AG10803 (cell line): Measurements from ENCODE around the gene ARRDC1.
A peak's percentile ranks its signal among the peaks of the same experiment; 100 is the strongest.

Experiments
- DNase-seq: peaks from one replicate; pipeline ENCODE4 v3.0.0; 2010; ENCODE audit warnings: low read depth
- H3K4me3 ChIP-seq: 2 replicates; pipeline ENCODE4 v1.5.1; 2011; ENCODE audit warnings: mild to moderate bottlenecking, low read length, control low read depth
- CTCF ChIP-seq: conservative IDR thresholded peaks from 2 replicates; pipeline ENCODE4 v1.5.1; 2011; ENCODE audit warnings: mild to moderate bottlenecking, low read length, control low read depth, inconsistent platforms

The ARRDC1 gene

GRCh38 chr9:137579259-137579604, 26.3 kb upstream of the ARRDC1 start:
- H3K4me3 ChIP-seq: peak overlapping the region; percentile 84
- TF ChIP-seq CTCF: no peak
- DNase-seq: no peak

- no peak for TF ChIP-seq CTCF
- H3K4me3 ChIP-seq: no peak overlapping the region
- no peak for DNase-seq
Measured at GRCh38 chr9:137580209-137580953, 25.1 kb upstream of the ARRDC1 start.

GRCh38 chr9:137580954-137581322, 24.5 kb upstream of the ARRDC1 start:
- H3K4me3 ChIP-seq: no peak overlapping the region
- no peak for DNase-seq
- no peak for TF ChIP-seq CTCF

GRCh38 chr9:137581361-137582285, 23.9 kb upstream of the ARRDC1 start:
- DNase-seq: no peak
- H3K4me3 ChIP-seq: no peak overlapping the region
- TF ChIP-seq CTCF: no peak

GRCh38 chr9:137582286-137582860, 23.1 kb upstream of the ARRDC1 start:
- no peak overlapping the region for H3K4me3 ChIP-seq
- peak; percentile 22; the same call in 1 of the 2 replicates for TF ChIP-seq CTCF
- DNase-seq: no peak

GRCh38 chr9:137583347-137583746, 22.1 kb upstream of the ARRDC1 start:
- no peak for DNase-seq
- TF ChIP-seq CTCF: no peak
- H3K4me3 ChIP-seq: no peak overlapping the region
